ENCODE data around the gene SNCA.
A peak's percentile ranks its signal among the peaks of the same experiment; 100 is the strongest.

SNCA gene

DNA sequence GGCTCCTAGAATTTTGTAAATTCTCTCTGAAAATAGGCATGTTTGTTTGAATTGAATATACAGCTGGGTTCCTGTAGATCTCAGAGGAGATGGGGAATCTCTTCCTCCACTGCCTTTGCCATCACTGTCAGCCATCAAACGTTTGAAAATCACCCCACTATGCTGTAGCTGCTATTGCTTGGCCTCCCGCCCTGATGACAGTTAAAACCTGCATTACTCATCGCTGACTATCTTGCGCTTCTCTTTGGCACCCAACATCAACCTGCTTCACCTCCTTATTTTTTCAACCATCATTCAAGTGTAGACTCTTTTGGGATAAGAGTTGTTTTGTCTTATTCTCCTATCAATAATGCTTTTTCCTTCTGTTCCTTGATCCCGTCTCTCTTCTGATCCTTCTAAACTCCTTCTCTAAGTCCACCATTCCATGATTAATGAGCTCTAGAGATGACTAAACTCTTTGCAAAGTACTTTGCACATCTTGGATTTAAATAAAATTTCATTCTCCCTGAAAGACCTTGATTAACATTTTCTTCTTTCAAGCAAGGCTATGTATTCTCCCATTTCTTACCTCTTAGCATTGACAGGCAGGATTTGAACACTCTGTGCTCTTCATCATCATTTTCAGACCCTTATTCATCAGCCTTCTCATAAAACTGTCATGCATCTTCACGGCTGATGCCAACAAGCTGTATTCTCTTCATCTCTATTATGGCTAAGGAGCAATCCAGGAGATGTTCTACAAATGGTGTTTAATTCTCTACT, 133.0 kb downstream of the SNCA start:
- DNase-seq, result no peak

GRCh38 chr4:89700766-89701423, 136.1 kb downstream of the SNCA start:
- no peak for DNase-seq

DNA sequence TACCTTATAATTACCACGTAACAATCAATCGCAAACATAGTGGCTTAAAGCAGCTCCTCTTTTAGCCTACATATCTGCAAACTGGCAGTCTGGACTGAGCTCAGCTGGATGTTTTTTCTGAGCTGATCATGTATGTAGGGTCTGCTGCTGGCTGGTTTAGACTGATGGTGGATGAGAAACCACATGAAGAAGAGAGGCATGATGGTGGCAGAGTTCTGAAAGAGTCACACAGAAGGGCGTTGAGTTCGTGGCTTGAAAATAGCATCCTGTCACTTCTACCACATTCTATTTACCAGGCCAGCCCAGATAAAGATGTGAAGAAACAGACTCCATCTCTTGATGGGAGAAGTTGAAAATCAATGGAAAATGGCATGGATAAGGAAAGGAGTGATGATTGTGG, 151.3 kb downstream of the SNCA start:
- DNase-seq, result no peak

DNA sequence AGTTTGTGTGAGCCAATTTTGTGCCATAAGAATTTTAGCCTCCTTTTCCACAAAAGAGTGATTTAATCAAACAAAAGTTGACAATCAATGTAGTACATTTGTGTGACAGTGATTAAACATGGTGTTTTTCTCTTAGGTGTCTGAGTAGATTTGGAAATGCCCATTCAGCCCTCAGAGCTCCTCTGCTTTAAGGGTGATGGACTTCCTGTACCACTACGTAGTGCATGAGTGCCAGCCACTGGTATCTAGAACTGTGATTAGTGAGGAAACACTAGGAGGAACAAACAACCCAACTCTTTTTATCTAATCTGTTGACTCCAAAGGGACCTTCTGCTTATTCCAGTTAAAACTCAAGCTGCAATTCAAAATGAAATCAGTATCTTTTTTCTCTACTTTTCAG, 151.7 kb downstream of the SNCA start:
- DNase-seq, result no peak

DNA sequence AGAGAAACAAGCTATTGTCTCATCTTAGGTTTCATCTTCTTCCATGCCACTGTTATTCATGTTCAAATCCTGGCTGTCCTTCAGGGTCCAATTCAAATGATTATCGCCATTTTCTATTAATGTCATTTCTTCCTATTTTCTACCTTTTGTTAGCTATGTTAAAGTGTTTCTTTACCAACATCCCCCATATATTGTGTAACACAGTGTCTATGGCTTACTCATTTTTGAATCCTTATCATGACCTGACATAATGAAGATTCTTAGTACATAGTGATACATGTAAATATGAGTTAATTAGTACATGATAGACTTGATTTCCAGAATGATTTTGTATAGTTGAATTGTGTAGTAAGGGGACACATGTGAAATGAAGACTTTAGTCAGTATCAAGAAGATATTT, 152.4 kb downstream of the SNCA start:
- no peak for DNase-seq

DNA sequence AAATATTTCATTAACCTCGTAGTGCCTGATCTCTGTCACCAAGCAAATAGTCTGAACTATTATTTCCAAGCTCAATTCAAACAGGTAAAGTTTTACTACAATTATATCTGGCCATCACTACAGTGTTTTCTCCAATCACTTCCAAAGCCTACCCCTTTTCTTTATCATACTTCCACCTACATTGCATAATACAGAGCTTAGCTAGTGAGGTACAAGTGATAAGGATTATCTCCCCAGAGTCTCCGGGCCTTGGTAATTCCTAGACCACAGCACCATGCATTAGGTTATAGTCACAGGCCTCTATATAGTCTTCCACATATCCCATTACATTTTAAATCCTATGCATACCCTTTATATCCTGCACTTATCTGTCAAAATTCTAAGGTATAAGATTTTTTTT, 154.2 kb downstream of the SNCA start:
- no peak for DNase-seq

DNA sequence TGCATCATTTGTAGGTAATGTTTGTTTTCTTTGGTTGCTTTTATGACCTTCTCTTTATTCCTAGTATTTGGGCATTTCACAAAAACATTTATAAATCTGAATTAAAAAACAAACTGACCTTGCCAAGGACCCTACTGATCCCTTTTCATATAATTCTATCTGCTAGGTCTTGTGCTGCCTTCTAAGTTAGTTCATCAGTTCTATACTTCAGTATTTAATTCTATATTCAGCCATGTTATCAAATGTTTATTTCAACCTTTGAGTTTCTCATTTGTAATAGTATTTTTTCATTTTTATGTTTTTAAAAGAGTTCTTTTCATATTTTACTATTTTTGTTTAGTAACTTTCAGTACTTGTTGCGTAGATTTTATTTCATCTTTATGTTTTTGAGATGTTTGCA, 155.3 kb downstream of the SNCA start:
- no peak for DNase-seq

- no peak for DNase-seq
Observed at GRCh38 chr4:89681219-89681618, 155.7 kb downstream of the SNCA start.

DNA sequence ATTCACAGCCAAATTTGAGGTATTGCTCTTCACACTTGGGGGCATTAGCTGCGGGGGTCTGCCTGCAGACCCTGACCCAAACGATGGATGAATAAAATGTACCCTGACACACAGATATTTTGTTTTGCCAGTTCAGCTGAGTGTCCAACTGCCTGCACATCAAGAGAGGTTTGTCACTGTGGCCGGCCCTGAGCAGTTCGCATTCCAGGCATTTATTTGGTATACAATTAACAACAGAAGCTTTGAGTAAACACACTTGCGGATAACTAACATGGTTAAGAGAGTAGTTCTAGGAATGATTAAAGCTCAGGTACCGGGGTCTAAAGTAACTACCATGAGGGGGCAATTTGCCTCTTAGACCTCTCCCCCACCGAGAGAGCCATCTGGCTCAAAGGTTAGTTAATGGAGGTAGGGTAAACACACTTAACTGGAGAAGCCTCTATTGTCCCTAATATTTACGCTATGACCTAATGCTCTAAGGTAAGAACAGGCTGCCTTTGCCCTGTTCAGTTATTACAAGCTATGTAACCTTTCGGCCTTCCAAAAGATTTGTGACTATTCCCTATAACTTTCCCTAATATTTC, 162.0 kb downstream of the SNCA start:
- DNase-seq, result peak; percentile 75

All from NCI-H2029 treated with DMSO at 0.1 percent for 48 hours (cell line).